Colonic mucosa (tissue), 4 donors: ENCODE data around the gene CELA2B. TPM values are rescaled to one million over a fixed set of nuclear protein-coding genes. Genes with fewer than 3 reads are reported as not detected.

ENCODE experiments used
- DNase-seq: peaks from one replicate; pipeline ENCODE4 v3.0.0-alpha.2; 2020
- H3K27ac ChIP-seq: fragments of 200-600 bp; one replicate; pipeline ENCODE4 v1.8.0; 2021
- H3K27me3 ChIP-seq: fragments of 200-600 bp; one replicate; pipeline ENCODE4 v1.8.0; 2021
- H3K36me3 ChIP-seq: fragments of 200-600 bp; one replicate; pipeline ENCODE4 v1.8.0; 2021
- H3K4me1 ChIP-seq: fragments of 200-600 bp; one replicate; pipeline ENCODE4 v1.8.0; 2021; ENCODE audit warnings: mild to moderate bottlenecking
- H3K4me3 ChIP-seq: fragments of 200-600 bp; one replicate; pipeline ENCODE4 v1.8.0; 2021
- H3K9ac ChIP-seq, 2 donors: one replicate each; pipeline ENCODE4 v1.7.0; 2013; ENCODE audit warnings: control low read depth in 2 of 2, low read depth in 2 of 2, low read length in 2 of 2
- H3K9me3 ChIP-seq: fragments of 200-600 bp; one replicate; pipeline ENCODE4 v1.8.0; 2021
- intact Hi-C: fragments of 100-400 bp; cut with DNase I; formaldehyde crosslinking; loops from one replicate; pipeline ENCODE4 v1.14.1; 2022
- total RNA-seq, 2 donors: library from RNA; stranded (reverse); fragmentation: NEBNext Ultra II Directional in 1 of 2; extraction: Animal tissue kit (Norgen Biotek cat#: 25700) in 1 of 2; gene quantifications; one replicate each; pipeline ENCODE4 v1.2.1, GENCODE V29; 2021
- TF ChIP-seq, protein P1 (sequence below): fragments of 200-600 bp; IDR thresholded peaks from one replicate; pipeline ENCODE4 v1.8.0; 2022; ENCODE audit warnings: antibody characterized with exemption, mild to moderate bottlenecking
- donor health status: healthy.
- donor health status: DM: no; HTN: no; CAD: no.
- donor health status: DM: no; HTN: no; CAD: no.

CELA2B gene
- total RNA-seq, 2 donors from 2014 or later: 1.1 TPM; not detected in 1

DNA sequence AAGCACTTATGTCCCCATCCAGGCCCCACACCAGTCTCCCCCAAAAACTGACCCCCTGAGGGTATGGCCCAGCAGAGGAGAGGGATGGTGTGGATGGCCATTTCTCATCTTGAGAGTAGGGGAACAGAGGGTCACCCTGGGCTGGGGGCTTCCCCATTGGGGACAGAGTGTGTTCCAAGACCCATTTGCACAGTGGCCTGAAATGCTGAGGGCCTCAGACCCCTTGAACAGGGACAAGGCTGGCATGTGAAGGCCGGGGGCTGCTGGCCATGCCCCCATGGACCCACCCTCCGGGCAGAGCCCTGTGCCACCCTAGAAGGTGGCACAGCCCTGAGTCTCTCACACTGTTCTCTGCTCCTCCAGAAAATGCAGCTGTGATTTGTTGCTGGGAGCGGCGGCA lies 29.7 kb upstream of the CELA2B start:
- Histone ChIP-seq H3K9me3 (no peaks in the 10 kb centered on the region), H3K4me1 (no peaks in the 10 kb centered on the region), H3K27me3 (no peaks in the 10 kb centered on the region), H3K4me3 (no peak overlapping the region), H3K27ac (no peak overlapping the region), H3K9ac (no peak overlapping the region), H3K36me3 (no peaks in the 10 kb centered on the region)
- DNase-seq: no peak
- TF ChIP-seq, protein P1, sequence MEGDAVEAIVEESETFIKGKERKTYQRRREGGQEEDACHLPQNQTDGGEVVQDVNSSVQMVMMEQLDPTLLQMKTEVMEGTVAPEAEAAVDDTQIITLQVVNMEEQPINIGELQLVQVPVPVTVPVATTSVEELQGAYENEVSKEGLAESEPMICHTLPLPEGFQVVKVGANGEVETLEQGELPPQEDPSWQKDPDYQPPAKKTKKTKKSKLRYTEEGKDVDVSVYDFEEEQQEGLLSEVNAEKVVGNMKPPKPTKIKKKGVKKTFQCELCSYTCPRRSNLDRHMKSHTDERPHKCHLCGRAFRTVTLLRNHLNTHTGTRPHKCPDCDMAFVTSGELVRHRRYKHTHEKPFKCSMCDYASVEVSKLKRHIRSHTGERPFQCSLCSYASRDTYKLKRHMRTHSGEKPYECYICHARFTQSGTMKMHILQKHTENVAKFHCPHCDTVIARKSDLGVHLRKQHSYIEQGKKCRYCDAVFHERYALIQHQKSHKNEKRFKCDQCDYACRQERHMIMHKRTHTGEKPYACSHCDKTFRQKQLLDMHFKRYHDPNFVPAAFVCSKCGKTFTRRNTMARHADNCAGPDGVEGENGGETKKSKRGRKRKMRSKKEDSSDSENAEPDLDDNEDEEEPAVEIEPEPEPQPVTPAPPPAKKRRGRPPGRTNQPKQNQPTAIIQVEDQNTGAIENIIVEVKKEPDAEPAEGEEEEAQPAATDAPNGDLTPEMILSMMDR: no peak
- intact Hi-C loops: no loop called here

- Histone ChIP-seq H3K27me3 (no peaks in the 10 kb centered on the region), H3K27ac (no peak overlapping the region), H3K36me3 (no peaks in the 10 kb centered on the region), H3K4me3 (no peak overlapping the region), H3K9me3 (no peaks in the 10 kb centered on the region), H3K4me1 (no peaks in the 10 kb centered on the region), H3K9ac (no peak overlapping the region)
- no peak for DNase-seq
- TF ChIP-seq, protein P1: no peak
- intact Hi-C loops: no loop called here
Measured at GRCh38 chr1:15448877-15449462, 26.9 kb upstream of the CELA2B start.

DNA sequence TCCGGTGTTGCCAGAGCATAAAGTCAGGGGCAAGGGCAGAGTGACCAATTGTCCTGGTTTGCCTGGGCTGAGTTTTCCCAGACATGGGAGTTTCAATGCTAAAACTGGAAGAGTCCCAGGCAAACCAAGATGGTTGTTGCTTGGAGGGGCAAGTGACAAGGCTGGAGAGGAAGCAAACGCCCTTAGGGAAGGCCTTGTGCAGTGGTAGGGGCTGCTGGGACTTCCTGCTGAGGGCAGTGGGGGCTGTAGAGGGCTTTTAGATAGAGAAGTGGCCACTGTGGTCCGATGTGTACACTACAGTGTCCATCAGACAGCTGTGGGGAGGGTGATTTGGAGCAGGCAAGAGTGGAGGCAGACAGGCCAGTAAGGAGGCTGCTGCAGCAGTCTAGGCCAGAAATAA lies 26.3 kb upstream of the CELA2B start:
- Histone ChIP-seq H3K9ac (no peak overlapping the region), H3K27me3 (no peaks in the 10 kb centered on the region), H3K36me3 (no peaks in the 10 kb centered on the region), H3K4me1 (no peaks in the 10 kb centered on the region), H3K9me3 (no peaks in the 10 kb centered on the region), H3K4me3 (no peak overlapping the region), H3K27ac (no peak overlapping the region)
- DNase-seq: no peak
- intact Hi-C loops: no loop called here
- TF ChIP-seq, protein P1: no peak

- Histone ChIP-seq H3K9ac (no peak overlapping the region), H3K4me3 (no peak overlapping the region), H3K4me1 (no peaks in the 10 kb centered on the region), H3K27ac (no peak overlapping the region), H3K27me3 (no peaks in the 10 kb centered on the region), H3K36me3 (no peaks in the 10 kb centered on the region), H3K9me3 (no peaks in the 10 kb centered on the region)
- DNase-seq: no peak
- TF ChIP-seq, protein P1: no peak
- intact Hi-C loops: no loop called here
Measured at GRCh38 chr1:15451014-15451722, 24.7 kb upstream of the CELA2B start.

DNA sequence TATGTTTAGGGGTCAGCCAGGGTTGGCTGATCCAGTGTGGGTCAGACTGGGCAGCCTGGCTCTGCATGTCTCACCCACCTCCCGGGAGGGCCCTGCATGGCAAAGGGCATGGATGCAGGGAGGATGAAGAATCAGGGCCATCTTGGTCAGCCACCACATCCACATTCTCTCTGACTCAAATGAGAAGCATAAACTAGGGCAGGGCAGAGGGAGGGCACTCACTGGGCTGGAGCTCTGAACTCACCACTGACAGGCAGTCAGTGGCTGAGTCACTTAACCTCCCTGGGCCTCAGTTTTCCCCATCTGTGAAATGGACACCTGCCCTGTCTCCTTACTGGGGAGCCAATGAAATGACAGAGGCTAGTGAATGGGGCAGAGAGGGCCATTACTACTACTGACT lies 23.7 kb upstream of the CELA2B start:
- H3K4me1 ChIP-seq: no peaks in the 10 kb centered on the region
- H3K4me3 ChIP-seq: no peak overlapping the region
- H3K9me3 ChIP-seq: no peaks in the 10 kb centered on the region
- DNase-seq: no peak
- intact Hi-C loops: no loop called here
- H3K27me3 ChIP-seq: no peaks in the 10 kb centered on the region
- TF ChIP-seq, protein P1: no peak
- no peaks in the 10 kb centered on the region for H3K36me3 ChIP-seq
- no peak overlapping the region for H3K9ac ChIP-seq
- no peak overlapping the region for H3K27ac ChIP-seq
